Measurements from ENCODE around the gene MSH3.

Gene MSH3

GRCh38 chr5:80790698-80791097 is 136.2 kb downstream of the MSH3 start:
- Histone ChIP-seq H3K4me2 (no peak overlapping the region), H4K20me1 (no peaks in the 10 kb centered on the region), H3K36me3 (peaks cover 43 to 79% (median 67%) of the 10 kb centered on the region in 11 experiments), H3K4me1 (peaks cover 0 to 8% (median 0%) of the 10 kb centered on the region in 10 experiments; a peak in 2 of 20 replicates), H3K27me3 (no peaks in the 10 kb centered on the region), H3K9me3 (replicated peaks in 1 of 11) (0 out of 22 replicates have a peak, but pooled peaks cover 0 to 4% (median 0%) of the 10 kb centered on the region in 11 experiments), H3K9ac (no peak overlapping the region), H3K27ac (no peak overlapping the region), H3K4me3 (no peak overlapping the region)
- TF ChIP-seq Cebpa-rat (IDR thresholded peaks at IDR 0.05), result no peak

GRCh38 chr5:80793354-80793753 is 138.9 kb downstream of the MSH3 start:
- Histone ChIP-seq H3K4me1 (peaks cover 0 to 8% (median 0%) of the 10 kb centered on the region in 10 experiments; a peak in 2 of 20 replicates), H3K27me3 (no peaks in the 10 kb centered on the region), H3K4me3 (no peak overlapping the region), H3K9me3 (replicated peaks in 1 of 11) (0 out of 22 replicates have a peak, but pooled peaks cover 0 to 4% (median 0%) of the 10 kb centered on the region in 11 experiments), H3K36me3 (peaks cover 45 to 84% (median 66%) of the 10 kb centered on the region in 11 experiments), H3K27ac (no peak overlapping the region), H4K20me1 (no peaks in the 10 kb centered on the region), H3K9ac (no peak overlapping the region), H3K4me2 (no peak overlapping the region)
- TF ChIP-seq Cebpa-rat (IDR thresholded peaks at IDR 0.05), result no peak

GRCh38 chr5:80796846-80797245 is 142.4 kb downstream of the MSH3 start:
- Histone ChIP-seq H3K4me1 (peaks cover 0 to 8% (median 0%) of the 10 kb centered on the region in 10 experiments; a peak in 2 of 20 replicates), H3K36me3 (peaks cover 46 to 91% (median 71%) of the 10 kb centered on the region in 11 experiments), H3K4me3 (no peak overlapping the region), H3K9me3 (replicated peaks in 1 of 11) (0 out of 22 replicates have a peak, but pooled peaks cover 0 to 4% (median 0%) of the 10 kb centered on the region in 11 experiments), H3K27ac (no peak overlapping the region), H3K4me2 (no peak overlapping the region), H3K27me3 (no peaks in the 10 kb centered on the region), H3K9ac (no peak overlapping the region), H4K20me1 (no peaks in the 10 kb centered on the region)
- TF ChIP-seq Cebpa-rat (IDR thresholded peaks at IDR 0.05), result no peak

GRCh38 chr5:80797428-80798024 is 143.1 kb downstream of the MSH3 start:
- Histone ChIP-seq H3K9ac (no peak overlapping the region), H3K4me2 (no peak overlapping the region), H3K27ac (no peak overlapping the region), H3K27me3 (no peaks in the 10 kb centered on the region), H4K20me1 (no peaks in the 10 kb centered on the region), H3K36me3 (peaks cover 49 to 89% (median 70%) of the 10 kb centered on the region in 11 experiments), H3K9me3 (replicated peaks in 1 of 11) (peaks cover 0 to 4% (median 0%) of the 10 kb centered on the region in 11 experiments; a peak in 3 of 22 replicates), H3K4me1 (peaks cover 0 to 8% (median 0%) of the 10 kb centered on the region in 10 experiments; a peak in 2 of 20 replicates), H3K4me3 (no peak overlapping the region)
- no peak for TF ChIP-seq Cebpa-rat (IDR thresholded peaks at IDR 0.05)

GRCh38 chr5:80798166-80798565 is 143.7 kb downstream of the MSH3 start:
- Histone ChIP-seq H3K4me1 (peaks cover 0 to 8% (median 0%) of the 10 kb centered on the region in 10 experiments; a peak in 2 of 20 replicates), H3K9me3 (replicated peaks in 1 of 11) (peaks cover 0 to 10% (median 0%) of the 10 kb centered on the region in 11 experiments; a peak in 3 of 22 replicates), H3K27ac (no peak overlapping the region), H3K9ac (no peak overlapping the region), H3K4me3 (no peak overlapping the region), H3K27me3 (no peaks in the 10 kb centered on the region), H4K20me1 (no peaks in the 10 kb centered on the region), H3K36me3 (peaks cover 49 to 89% (median 70%) of the 10 kb centered on the region in 11 experiments), H3K4me2 (no peak overlapping the region)
- no peak for TF ChIP-seq Cebpa-rat (IDR thresholded peaks at IDR 0.05)

- H3K27ac ChIP-seq, result no peak overlapping the region
- TF ChIP-seq Cebpa-rat (IDR thresholded peaks at IDR 0.05), result no peak
- no peak overlapping the region for H3K4me3 ChIP-seq
- H4K20me1 ChIP-seq, result no peaks in the 10 kb centered on the region
- H3K4me2 ChIP-seq, result no peak overlapping the region
- peaks cover 46 to 89% (median 67%) of the 10 kb centered on the region in 11 experiments for H3K36me3 ChIP-seq
- H3K9me3 ChIP-seq (replicated peaks in 1 of 11), result peaks cover 0 to 11% (median 0%) of the 10 kb centered on the region in 11 experiments; a peak in 3 of 22 replicates
- H3K4me1 ChIP-seq, result peaks cover 0 to 3% (median 0%) of the 10 kb centered on the region in 10 experiments; a peak in 2 of 20 replicates
- H3K27me3 ChIP-seq, result no peaks in the 10 kb centered on the region
- no peak overlapping the region for H3K9ac ChIP-seq
Observed at GRCh38 chr5:80798633-80799032, 144.2 kb downstream of the MSH3 start.

- peaks cover 42 to 89% (median 63%) of the 10 kb centered on the region in 11 experiments for H3K36me3 ChIP-seq
- TF ChIP-seq Cebpa-rat (IDR thresholded peaks at IDR 0.05), result no peak
- no peak overlapping the region for H3K4me2 ChIP-seq
- no peak overlapping the region for H3K27ac ChIP-seq
- peaks cover 0 to 11% (median 0%) of the 10 kb centered on the region in 11 experiments; a peak in 3 of 22 replicates for H3K9me3 ChIP-seq (replicated peaks in 1 of 11)
- H4K20me1 ChIP-seq, result no peaks in the 10 kb centered on the region
- no peak overlapping the region for H3K4me3 ChIP-seq
- H3K9ac ChIP-seq, result no peak overlapping the region
- no peaks in the 10 kb centered on the region for H3K27me3 ChIP-seq
- H3K4me1 ChIP-seq, result no peaks in the 10 kb centered on the region; a peak in 1 of 20 replicates
Observed at GRCh38 chr5:80799041-80799440, 144.6 kb downstream of the MSH3 start.

GRCh38 chr5:80799573-80799972 is 145.1 kb downstream of the MSH3 start:
- Histone ChIP-seq H3K4me1 (no peaks in the 10 kb centered on the region), H4K20me1 (no peaks in the 10 kb centered on the region), H3K9ac (no peak overlapping the region), H3K27ac (no peak overlapping the region), H3K4me3 (no peak overlapping the region), H3K4me2 (no peak overlapping the region), H3K36me3 (peaks cover 37 to 89% (median 60%) of the 10 kb centered on the region in 11 experiments), H3K27me3 (no peaks in the 10 kb centered on the region), H3K9me3 (replicated peaks in 1 of 11) (peaks cover 0 to 11% (median 0%) of the 10 kb centered on the region in 11 experiments; a peak in 3 of 22 replicates)
- no peak for TF ChIP-seq Cebpa-rat (IDR thresholded peaks at IDR 0.05)

- no peak overlapping the region for H3K27ac ChIP-seq
- no peak for TF ChIP-seq Cebpa-rat (IDR thresholded peaks at IDR 0.05)
- peaks cover 0 to 11% (median 0%) of the 10 kb centered on the region in 11 experiments; a peak in 3 of 22 replicates for H3K9me3 ChIP-seq (replicated peaks in 1 of 11)
- H3K4me2 ChIP-seq, result no peak overlapping the region
- no peak overlapping the region for H3K9ac ChIP-seq
- H3K36me3 ChIP-seq, result peaks cover 37 to 87% (median 59%) of the 10 kb centered on the region in 11 experiments
- H3K4me3 ChIP-seq, result no peak overlapping the region
- no peaks in the 10 kb centered on the region for H4K20me1 ChIP-seq
- H3K4me1 ChIP-seq, result no peaks in the 10 kb centered on the region
- H3K27me3 ChIP-seq, result no peaks in the 10 kb centered on the region
Observed at GRCh38 chr5:80804332-80804731, 149.9 kb downstream of the MSH3 start.
